Gastroesophageal sphincter (tissue), 3 donors: ENCODE measurements around the gene DLG4.

Source experiments
- EP300 ChIP-seq: sonication (generic); formaldehyde crosslinking; IDR thresholded peaks from one replicate; pipeline ENCODE4 v1.6.1; 2017; ENCODE audit warnings: antibody characterized with exemption, mild to moderate bottlenecking
- POLR2A ChIP-seq, 2 donors: fragments of 450-650 bp; IDR thresholded peaks; one replicate each; pipeline ENCODE4 v1.6.1; 2017; ENCODE audit warnings: antibody characterized with exemption in 2 of 2, mild to moderate bottlenecking in 2 of 2, moderate library complexity in 1 of 2
- POLR2AphosphoS5 ChIP-seq: sonication (generic); formaldehyde crosslinking; IDR thresholded peaks from one replicate; pipeline ENCODE4 v1.6.1; 2017; ENCODE audit warnings: antibody characterized with exemption
- TF ChIP-seq, protein P1 (sequence below), 4 experiments: fragments of 200-600 bp in 2 of 4; fragments of 450-650 bp in 2 of 4; sonication (generic) in 1 of 4; IDR thresholded peaks; one replicate each; pipeline ENCODE4 v1.5.1; 2017 to 2019; ENCODE audit warnings: antibody characterized with exemption in 4 of 4, mild to moderate bottlenecking in 2 of 4, moderate library complexity in 2 of 4

DNA sequence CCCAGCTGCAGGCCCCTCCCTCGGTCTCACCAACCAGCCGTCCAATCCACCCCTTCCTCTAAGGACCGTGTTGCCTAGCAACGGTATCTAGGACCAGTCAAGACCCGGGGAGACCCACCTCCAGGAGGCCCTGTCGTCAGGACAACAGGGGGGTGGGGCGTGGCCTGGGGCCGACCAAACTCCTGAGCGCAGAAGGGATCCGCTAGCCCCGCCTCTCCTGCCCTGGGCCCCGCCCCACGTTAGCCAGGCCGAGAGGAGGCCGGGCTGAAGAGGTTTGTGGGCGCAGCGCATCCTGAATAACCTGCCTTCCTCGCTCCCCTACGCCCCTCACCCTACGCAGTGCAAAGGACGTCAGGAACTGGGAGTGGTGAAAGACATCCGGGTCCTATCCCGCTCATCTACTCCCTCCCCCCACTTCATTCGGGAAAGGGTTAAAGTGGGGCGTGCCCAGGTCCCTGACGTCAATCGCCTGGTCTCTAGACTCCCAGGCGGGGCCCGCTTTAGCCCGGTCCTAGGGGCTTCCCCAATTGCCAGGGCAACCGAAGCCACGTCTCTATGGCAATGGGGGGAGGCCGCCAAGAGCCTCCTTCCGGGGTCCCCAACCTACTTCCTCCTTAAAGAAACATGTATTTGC lies 14.7 kb downstream of the DLG4 start:
- TF ChIP-seq POLR2A (IDR thresholded peaks at IDR 0.05) (peak in 1 of 2 donors; percentile 9), POLR2AphosphoS5 (peak; percentile 27), EP300 (no peak)
- TF ChIP-seq, protein P1, sequence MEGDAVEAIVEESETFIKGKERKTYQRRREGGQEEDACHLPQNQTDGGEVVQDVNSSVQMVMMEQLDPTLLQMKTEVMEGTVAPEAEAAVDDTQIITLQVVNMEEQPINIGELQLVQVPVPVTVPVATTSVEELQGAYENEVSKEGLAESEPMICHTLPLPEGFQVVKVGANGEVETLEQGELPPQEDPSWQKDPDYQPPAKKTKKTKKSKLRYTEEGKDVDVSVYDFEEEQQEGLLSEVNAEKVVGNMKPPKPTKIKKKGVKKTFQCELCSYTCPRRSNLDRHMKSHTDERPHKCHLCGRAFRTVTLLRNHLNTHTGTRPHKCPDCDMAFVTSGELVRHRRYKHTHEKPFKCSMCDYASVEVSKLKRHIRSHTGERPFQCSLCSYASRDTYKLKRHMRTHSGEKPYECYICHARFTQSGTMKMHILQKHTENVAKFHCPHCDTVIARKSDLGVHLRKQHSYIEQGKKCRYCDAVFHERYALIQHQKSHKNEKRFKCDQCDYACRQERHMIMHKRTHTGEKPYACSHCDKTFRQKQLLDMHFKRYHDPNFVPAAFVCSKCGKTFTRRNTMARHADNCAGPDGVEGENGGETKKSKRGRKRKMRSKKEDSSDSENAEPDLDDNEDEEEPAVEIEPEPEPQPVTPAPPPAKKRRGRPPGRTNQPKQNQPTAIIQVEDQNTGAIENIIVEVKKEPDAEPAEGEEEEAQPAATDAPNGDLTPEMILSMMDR (IDR thresholded peaks at IDR 0.05): no peak
